Measurements from ENCODE around the gene CTDSPL.

The CTDSPL gene

DNA sequence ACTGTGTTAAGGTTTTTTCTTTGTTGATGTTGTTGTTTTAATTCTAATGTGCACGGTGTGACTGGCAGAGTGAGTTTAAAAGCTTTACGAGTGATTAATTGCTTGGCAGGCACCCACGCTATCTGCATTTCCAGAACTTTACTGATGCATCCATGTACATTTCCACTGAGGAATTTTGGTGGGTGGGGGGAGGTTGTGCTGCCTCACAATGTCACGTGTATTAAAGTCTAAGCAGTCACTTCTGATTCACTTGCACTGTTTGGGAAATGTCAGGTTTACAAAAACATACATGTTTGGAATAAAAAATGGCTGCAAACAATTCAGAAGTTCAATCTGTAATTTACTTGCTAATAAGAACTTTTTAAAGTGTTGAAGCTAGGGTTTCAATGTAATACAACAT is 38.5 kb upstream of the CTDSPL start:
- Histone ChIP-seq H3K79me1 (replicated peaks; ENCODE audit: low read length, poor library complexity, severe bottlenecking) (no peaks in the 10 kb centered on the region), H3K4me2 (ENCODE audit: low read length, poor library complexity, severe bottlenecking) (no peak overlapping the region), H3K4me1 (ENCODE audit: control insufficient read depth, insufficient read depth, low read depth, low read length) (no peaks in the 10 kb centered on the region), H3K9ac (ENCODE audit: low read length) (no peak overlapping the region), H2AFZ (ENCODE audit: low read depth, low read length) (no peak overlapping the region), H3K9me3 (ENCODE audit: control insufficient read depth, low read length) (no peaks in the 10 kb centered on the region), H3K4me3 (ENCODE audit: insufficient read depth in 1 of 2, low read depth in 1 of 2, low read length in 2 of 2) (no peak overlapping the region), H3K18ac (ENCODE audit: low read depth in 1 of 2, low read length in 2 of 2) (no peak overlapping the region), H2AK5ac (ENCODE audit: low read length, severe bottlenecking) (no peak overlapping the region), H2BK15ac (ENCODE audit: low read depth, poor library complexity, severe bottlenecking) (no peak overlapping the region), H2BK12ac (ENCODE audit: low read length in 2 of 2) (no peak overlapping the region), H3K36me3 (ENCODE audit: control insufficient read depth in 1 of 2, insufficient read depth in 2 of 2, low read depth in 1 of 2, low read length in 2 of 2) (peaks cover 0 to 3% of the 10 kb centered on the region in 2 experiments), H2BK5ac (ENCODE audit: low read depth, low read length, poor library complexity, severe bottlenecking) (no peak overlapping the region), H3K23ac (ENCODE audit: low read length in 2 of 2) (no peak overlapping the region), H3K4ac (ENCODE audit: low read depth in 1 of 2, low read length in 2 of 2) (no peak overlapping the region), H3K14ac (ENCODE audit: low read length in 2 of 2) (no peak overlapping the region), H2BK120ac (ENCODE audit: low read depth, low read length) (no peak overlapping the region), H3K27me3 (ENCODE audit: control insufficient read depth in 1 of 2, insufficient read depth in 1 of 2, low read length in 2 of 2) (no peaks in the 10 kb centered on the region), H3K27ac (ENCODE audit: low read length, poor library complexity, severe bottlenecking) (no peak overlapping the region), H4K91ac (ENCODE audit: low read length) (no peak overlapping the region), H4K8ac (ENCODE audit: low read length) (no peak overlapping the region)
- DNase-seq = no peak
- 86% methylated on average over 4 of the region's 4 CpGs for WGBS

DNA sequence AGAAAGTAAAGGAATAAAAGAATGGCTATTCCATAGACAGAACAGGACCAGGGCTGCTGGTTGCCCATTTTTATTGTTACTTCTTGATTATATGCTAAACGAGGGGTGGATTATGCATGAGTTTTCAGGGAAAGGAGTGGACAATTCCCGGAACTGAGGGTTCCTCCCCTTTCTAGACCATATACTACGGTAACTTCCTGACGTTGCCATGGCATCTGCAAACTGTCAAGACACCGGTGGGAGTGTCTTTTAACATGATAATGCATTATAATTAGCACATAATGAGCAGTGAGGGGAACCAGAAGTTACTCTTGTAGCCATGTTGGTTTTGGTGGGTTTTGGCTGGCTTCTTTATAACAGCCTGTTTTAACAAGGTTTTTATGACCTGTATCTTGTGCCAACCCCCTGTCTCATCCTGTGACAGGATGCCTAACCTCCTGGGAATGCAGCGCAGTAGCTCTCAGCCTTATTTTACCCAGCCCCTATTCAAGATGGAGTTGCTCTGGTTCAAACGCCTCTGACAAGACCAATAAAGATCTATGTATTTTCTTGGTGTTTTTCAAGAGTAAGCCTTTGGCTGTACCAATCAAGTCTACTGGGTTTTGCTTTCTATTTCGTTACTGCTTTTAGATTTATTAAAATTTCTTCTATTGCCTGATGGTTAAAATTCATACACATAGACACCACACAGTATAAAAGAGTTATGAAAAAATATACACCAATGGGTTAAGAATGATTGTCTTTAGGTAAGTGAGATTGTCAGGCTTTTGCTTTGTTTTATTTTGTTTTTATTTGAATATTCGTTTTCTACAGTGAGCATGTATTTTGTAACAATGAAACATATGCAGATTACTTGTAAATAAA is 37.4 kb upstream of the CTDSPL start:
- no peak overlapping the region for H2BK5ac ChIP-seq (ENCODE audit: low read depth, low read length, poor library complexity, severe bottlenecking)
- H4K8ac ChIP-seq (ENCODE audit: low read length) = no peak overlapping the region
- H4K91ac ChIP-seq (ENCODE audit: low read length) = no peak overlapping the region
- no peak overlapping the region for H3K14ac ChIP-seq (ENCODE audit: low read length in 2 of 2)
- no peak overlapping the region for H3K27ac ChIP-seq (ENCODE audit: low read length, poor library complexity, severe bottlenecking)
- 93% methylated on average over 6 of the region's 9 CpGs for WGBS
- H3K27me3 ChIP-seq (ENCODE audit: control insufficient read depth in 1 of 2, insufficient read depth in 1 of 2, low read length in 2 of 2) = no peaks in the 10 kb centered on the region
- no peak overlapping the region for H3K4me2 ChIP-seq (ENCODE audit: low read length, poor library complexity, severe bottlenecking)
- H3K79me1 ChIP-seq (replicated peaks; ENCODE audit: low read length, poor library complexity, severe bottlenecking) = no peaks in the 10 kb centered on the region
- H3K4ac ChIP-seq (ENCODE audit: low read depth in 1 of 2, low read length in 2 of 2) = no peak overlapping the region
- H3K9me3 ChIP-seq (ENCODE audit: control insufficient read depth, low read length) = no peaks in the 10 kb centered on the region
- no peak overlapping the region for H2BK12ac ChIP-seq (ENCODE audit: low read length in 2 of 2)
- H3K4me3 ChIP-seq (ENCODE audit: insufficient read depth in 1 of 2, low read depth in 1 of 2, low read length in 2 of 2) = no peak overlapping the region
- no peak overlapping the region for H2BK15ac ChIP-seq (ENCODE audit: low read depth, poor library complexity, severe bottlenecking)
- H3K23ac ChIP-seq (ENCODE audit: low read length in 2 of 2) = no peak overlapping the region
- H2AK5ac ChIP-seq (ENCODE audit: low read length, severe bottlenecking) = no peak overlapping the region
- no peak overlapping the region for H2BK120ac ChIP-seq (ENCODE audit: low read depth, low read length)
- H3K36me3 ChIP-seq (ENCODE audit: control insufficient read depth in 1 of 2, insufficient read depth in 2 of 2, low read depth in 1 of 2, low read length in 2 of 2) = peaks cover 3 to 7% of the 10 kb centered on the region in 2 experiments
- no peak overlapping the region for H3K18ac ChIP-seq (ENCODE audit: low read depth in 1 of 2, low read length in 2 of 2)
- H2AFZ ChIP-seq (ENCODE audit: low read depth, low read length) = no peak overlapping the region
- no peak for DNase-seq
- no peaks in the 10 kb centered on the region for H3K4me1 ChIP-seq (ENCODE audit: control insufficient read depth, insufficient read depth, low read depth, low read length)
- no peak overlapping the region for H3K9ac ChIP-seq (ENCODE audit: low read length)

DNA sequence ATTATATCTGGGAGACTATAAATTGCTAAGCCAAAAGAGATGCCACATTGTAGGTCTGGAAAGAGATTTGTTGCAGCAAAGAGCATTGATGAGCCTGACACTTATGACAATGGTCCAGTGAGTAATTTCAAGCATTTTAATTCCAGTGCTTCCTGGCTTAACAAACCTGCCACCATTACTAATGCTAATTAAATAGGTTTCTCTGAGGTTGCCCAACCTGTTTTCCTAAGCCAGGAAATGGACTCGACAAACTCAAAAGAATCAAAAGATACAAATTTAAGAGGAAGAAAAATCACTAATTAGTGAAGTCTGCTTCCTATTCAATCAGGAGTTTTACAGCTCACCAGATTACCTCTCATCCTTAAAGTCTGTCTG is 36.7 kb upstream of the CTDSPL start:
- no peak overlapping the region for H2AFZ ChIP-seq (ENCODE audit: low read depth, low read length)
- H2BK12ac ChIP-seq (ENCODE audit: low read length in 2 of 2) = no peak overlapping the region
- no peak overlapping the region for H2AK5ac ChIP-seq (ENCODE audit: low read length, severe bottlenecking)
- no peak overlapping the region for H3K14ac ChIP-seq (ENCODE audit: low read length in 2 of 2)
- no peak overlapping the region for H2BK120ac ChIP-seq (ENCODE audit: low read depth, low read length)
- H3K9me3 ChIP-seq (ENCODE audit: control insufficient read depth, low read length) = no peaks in the 10 kb centered on the region
- H4K91ac ChIP-seq (ENCODE audit: low read length) = no peak overlapping the region
- no peak overlapping the region for H3K4me3 ChIP-seq (ENCODE audit: insufficient read depth in 1 of 2, low read depth in 1 of 2, low read length in 2 of 2)
- H2BK5ac ChIP-seq (ENCODE audit: low read depth, low read length, poor library complexity, severe bottlenecking) = no peak overlapping the region
- H3K27me3 ChIP-seq (ENCODE audit: control insufficient read depth in 1 of 2, insufficient read depth in 1 of 2, low read length in 2 of 2) = no peaks in the 10 kb centered on the region
- no peak overlapping the region for H3K9ac ChIP-seq (ENCODE audit: low read length)
- no peaks in the 10 kb centered on the region for H3K4me1 ChIP-seq (ENCODE audit: control insufficient read depth, insufficient read depth, low read depth, low read length)
- no peak overlapping the region for H2BK15ac ChIP-seq (ENCODE audit: low read depth, poor library complexity, severe bottlenecking)
- no peak overlapping the region for H3K18ac ChIP-seq (ENCODE audit: low read depth in 1 of 2, low read length in 2 of 2)
- no peak overlapping the region for H3K27ac ChIP-seq (ENCODE audit: low read length, poor library complexity, severe bottlenecking)
- H3K4ac ChIP-seq (ENCODE audit: low read depth in 1 of 2, low read length in 2 of 2) = no peak overlapping the region
- H4K8ac ChIP-seq (ENCODE audit: low read length) = no peak overlapping the region
- H3K79me1 ChIP-seq (replicated peaks; ENCODE audit: low read length, poor library complexity, severe bottlenecking) = no peaks in the 10 kb centered on the region
- H3K23ac ChIP-seq (ENCODE audit: low read length in 2 of 2) = no peak overlapping the region
- peaks cover 3 to 5% of the 10 kb centered on the region in 2 experiments for H3K36me3 ChIP-seq (ENCODE audit: control insufficient read depth in 1 of 2, insufficient read depth in 2 of 2, low read depth in 1 of 2, low read length in 2 of 2)
- H3K4me2 ChIP-seq (ENCODE audit: low read length, poor library complexity, severe bottlenecking) = no peak overlapping the region
- DNase-seq = no peak
- 100% methylated on average over 1 of the region's 1 CpG for WGBS

DNA sequence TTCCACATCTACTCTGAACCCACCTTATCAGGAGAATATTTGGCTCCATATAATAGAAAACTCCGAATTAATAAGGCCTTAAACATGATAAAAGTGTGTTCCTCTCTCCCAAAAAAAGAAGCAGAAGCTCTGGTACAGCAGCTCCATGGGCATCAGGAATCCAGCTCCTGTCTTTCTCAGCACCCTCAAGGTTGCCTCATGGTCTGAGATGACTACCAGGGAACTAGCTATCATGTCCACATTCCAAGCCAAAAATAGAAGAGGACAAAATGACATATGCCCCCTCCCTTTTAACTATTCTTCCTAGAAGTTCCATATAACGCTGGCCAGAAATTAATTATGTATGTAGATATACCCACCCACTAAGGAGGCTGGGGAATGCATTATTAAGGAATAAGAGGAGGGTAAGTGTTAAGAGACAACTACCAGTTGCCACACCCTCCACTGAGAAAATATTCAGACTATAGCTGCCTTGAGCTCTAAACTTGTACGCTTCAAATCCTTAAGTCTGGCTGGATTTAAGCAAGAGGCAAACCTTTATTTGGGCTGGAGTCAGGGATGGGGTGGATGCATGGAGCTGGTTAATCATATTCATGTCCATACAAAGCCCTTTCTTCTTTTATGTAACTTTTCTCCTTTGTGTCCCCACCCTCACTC is 35.8 kb upstream of the CTDSPL start:
- DNase-seq = no peak
- Histone ChIP-seq H2BK15ac (ENCODE audit: low read depth, poor library complexity, severe bottlenecking) (no peak overlapping the region), H2AFZ (ENCODE audit: low read depth, low read length) (no peak overlapping the region), H3K9ac (ENCODE audit: low read length) (no peak overlapping the region), H2BK12ac (ENCODE audit: low read length in 2 of 2) (no peak overlapping the region), H3K4me2 (ENCODE audit: low read length, poor library complexity, severe bottlenecking) (no peak overlapping the region), H3K79me1 (replicated peaks; ENCODE audit: low read length, poor library complexity, severe bottlenecking) (no peaks in the 10 kb centered on the region), H3K4me1 (ENCODE audit: control insufficient read depth, insufficient read depth, low read depth, low read length) (no peaks in the 10 kb centered on the region), H3K18ac (ENCODE audit: low read depth in 1 of 2, low read length in 2 of 2) (no peak overlapping the region), H3K23ac (ENCODE audit: low read length in 2 of 2) (no peak overlapping the region), H3K27ac (ENCODE audit: low read length, poor library complexity, severe bottlenecking) (no peak overlapping the region), H3K9me3 (ENCODE audit: control insufficient read depth, low read length) (no peaks in the 10 kb centered on the region), H3K14ac (ENCODE audit: low read length in 2 of 2) (no peak overlapping the region), H4K8ac (ENCODE audit: low read length) (no peak overlapping the region), H2BK120ac (ENCODE audit: low read depth, low read length) (no peak overlapping the region), H2AK5ac (ENCODE audit: low read length, severe bottlenecking) (no peak overlapping the region), H3K27me3 (ENCODE audit: control insufficient read depth in 1 of 2, insufficient read depth in 1 of 2, low read length in 2 of 2) (no peaks in the 10 kb centered on the region), H4K91ac (ENCODE audit: low read length) (no peak overlapping the region), H3K4ac (ENCODE audit: low read depth in 1 of 2, low read length in 2 of 2) (no peak overlapping the region), H2BK5ac (ENCODE audit: low read depth, low read length, poor library complexity, severe bottlenecking) (no peak overlapping the region), H3K4me3 (ENCODE audit: insufficient read depth in 1 of 2, low read depth in 1 of 2, low read length in 2 of 2) (no peak overlapping the region), H3K36me3 (ENCODE audit: control insufficient read depth in 1 of 2, insufficient read depth in 2 of 2, low read depth in 1 of 2, low read length in 2 of 2) (peaks cover 3 to 5% of the 10 kb centered on the region in 2 experiments)
- WGBS = 94% methylated on average over 2 of the region's 3 CpGs
